Measurements from ENCODE around the gene MARF1.

The MARF1 gene

GRCh38 chr16:15618392-15618791 lies 24.6 kb downstream of the MARF1 start:
- peaks cover 79% of the 10 kb centered on the region for H3K36me3 Mint-ChIP-seq (ENCODE audit: low read depth)
- H3K4me1 Mint-ChIP-seq: no peaks in the 10 kb centered on the region
- TF ChIP-seq, protein P1, sequence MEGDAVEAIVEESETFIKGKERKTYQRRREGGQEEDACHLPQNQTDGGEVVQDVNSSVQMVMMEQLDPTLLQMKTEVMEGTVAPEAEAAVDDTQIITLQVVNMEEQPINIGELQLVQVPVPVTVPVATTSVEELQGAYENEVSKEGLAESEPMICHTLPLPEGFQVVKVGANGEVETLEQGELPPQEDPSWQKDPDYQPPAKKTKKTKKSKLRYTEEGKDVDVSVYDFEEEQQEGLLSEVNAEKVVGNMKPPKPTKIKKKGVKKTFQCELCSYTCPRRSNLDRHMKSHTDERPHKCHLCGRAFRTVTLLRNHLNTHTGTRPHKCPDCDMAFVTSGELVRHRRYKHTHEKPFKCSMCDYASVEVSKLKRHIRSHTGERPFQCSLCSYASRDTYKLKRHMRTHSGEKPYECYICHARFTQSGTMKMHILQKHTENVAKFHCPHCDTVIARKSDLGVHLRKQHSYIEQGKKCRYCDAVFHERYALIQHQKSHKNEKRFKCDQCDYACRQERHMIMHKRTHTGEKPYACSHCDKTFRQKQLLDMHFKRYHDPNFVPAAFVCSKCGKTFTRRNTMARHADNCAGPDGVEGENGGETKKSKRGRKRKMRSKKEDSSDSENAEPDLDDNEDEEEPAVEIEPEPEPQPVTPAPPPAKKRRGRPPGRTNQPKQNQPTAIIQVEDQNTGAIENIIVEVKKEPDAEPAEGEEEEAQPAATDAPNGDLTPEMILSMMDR (IDR thresholded peaks at IDR 0.05; ENCODE audit: unreplicated experiment in 3 of 3): no peak
- no peak overlapping the region for H3K27ac Mint-ChIP-seq
- no peak overlapping the region for H3K4me3 Mint-ChIP-seq
- H3K9me3 Mint-ChIP-seq: no peaks in the 10 kb centered on the region
- H3K27me3 Mint-ChIP-seq (ENCODE audit: low read depth): no peaks in the 10 kb centered on the region

GRCh38 chr16:15617901-15618300 lies 25.1 kb downstream of the MARF1 start:
- Mint-ChIP-seq H3K27me3 (ENCODE audit: low read depth) (no peaks in the 10 kb centered on the region), H3K27ac (no peak overlapping the region), H3K9me3 (no peaks in the 10 kb centered on the region), H3K4me3 (no peak overlapping the region), H3K36me3 (ENCODE audit: low read depth) (peaks cover 82% of the 10 kb centered on the region), H3K4me1 (no peaks in the 10 kb centered on the region)
- TF ChIP-seq, protein P1 (IDR thresholded peaks at IDR 0.05; ENCODE audit: unreplicated experiment in 3 of 3): no peak

GRCh38 chr16:15616475-15617165 lies 26.3 kb downstream of the MARF1 start:
- TF ChIP-seq, protein P1 (IDR thresholded peaks at IDR 0.05; ENCODE audit: unreplicated experiment in 3 of 3): no peak
- Mint-ChIP-seq H3K4me3 (no peak overlapping the region), H3K36me3 (ENCODE audit: low read depth) (peaks cover 84% of the 10 kb centered on the region), H3K9me3 (no peaks in the 10 kb centered on the region), H3K27me3 (ENCODE audit: low read depth) (no peaks in the 10 kb centered on the region), H3K4me1 (no peaks in the 10 kb centered on the region), H3K27ac (no peak overlapping the region)

DNA sequence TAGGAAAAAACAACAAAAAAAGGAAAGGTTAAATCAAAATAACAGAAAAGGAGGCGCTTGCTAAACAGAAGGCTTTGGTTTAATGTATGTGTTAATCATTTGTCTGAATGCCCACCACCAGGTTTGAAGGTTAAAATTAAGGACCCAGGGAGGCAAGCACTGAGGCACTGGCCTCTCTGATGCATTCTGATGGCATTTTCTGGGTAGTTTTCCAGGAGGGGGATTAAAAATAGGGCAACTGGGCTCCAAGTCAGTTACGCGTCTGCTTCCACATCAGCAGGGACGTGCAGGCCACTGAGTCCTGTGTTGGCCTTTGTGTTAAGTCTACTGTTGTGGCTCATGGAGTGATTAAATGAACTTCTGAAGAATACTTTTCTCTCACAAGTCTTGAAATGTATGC lies 26.9 kb downstream of the MARF1 start:
- Mint-ChIP-seq H3K27ac (no peak overlapping the region), H3K9me3 (no peaks in the 10 kb centered on the region), H3K4me3 (no peak overlapping the region), H3K27me3 (ENCODE audit: low read depth) (no peaks in the 10 kb centered on the region), H3K4me1 (no peaks in the 10 kb centered on the region), H3K36me3 (ENCODE audit: low read depth) (peaks cover 80% of the 10 kb centered on the region)
- TF ChIP-seq, protein P1 (IDR thresholded peaks at IDR 0.05; ENCODE audit: unreplicated experiment in 3 of 3): no peak

GRCh38 chr16:15613676-15614075 lies 29.3 kb downstream of the MARF1 start:
- Mint-ChIP-seq H3K4me1 (no peaks in the 10 kb centered on the region), H3K27me3 (ENCODE audit: low read depth) (no peaks in the 10 kb centered on the region), H3K9me3 (no peaks in the 10 kb centered on the region), H3K36me3 (ENCODE audit: low read depth) (peaks cover 81% of the 10 kb centered on the region), H3K4me3 (no peak overlapping the region), H3K27ac (no peak overlapping the region)
- TF ChIP-seq, protein P1 (IDR thresholded peaks at IDR 0.05; ENCODE audit: unreplicated experiment in 3 of 3): no peak

- Mint-ChIP-seq H3K4me3 (no peak overlapping the region), H3K4me1 (no peaks in the 10 kb centered on the region), H3K27ac (peak overlapping the region in 1 of 3 experiments; percentile 5), H3K36me3 (ENCODE audit: low read depth) (peaks cover 77% of the 10 kb centered on the region), H3K27me3 (ENCODE audit: low read depth) (no peaks in the 10 kb centered on the region), H3K9me3 (no peaks in the 10 kb centered on the region)
- TF ChIP-seq, protein P1 (IDR thresholded peaks at IDR 0.05; ENCODE audit: unreplicated experiment in 3 of 3): no peak
Measured at GRCh38 chr16:15611610-15612009, 31.3 kb downstream of the MARF1 start.
